HG02884 (cell line): ENCODE data around the gene KXD1.
"Not testable (repeated sequence)": the region's sequence is repeated elsewhere in the genome, so short reads cannot be mapped to it uniquely, and the experiment has no call there.

Experiments
- ATAC-seq: cut with Tn5 transposase; IDR thresholded peaks from one replicate; pipeline ENCODE4 v1.9.1; 2021; ENCODE audit warnings: mild to moderate bottlenecking, moderate library complexity; ENCODE audit not compliant: unreplicated experiment

Gene KXD1

DNA sequence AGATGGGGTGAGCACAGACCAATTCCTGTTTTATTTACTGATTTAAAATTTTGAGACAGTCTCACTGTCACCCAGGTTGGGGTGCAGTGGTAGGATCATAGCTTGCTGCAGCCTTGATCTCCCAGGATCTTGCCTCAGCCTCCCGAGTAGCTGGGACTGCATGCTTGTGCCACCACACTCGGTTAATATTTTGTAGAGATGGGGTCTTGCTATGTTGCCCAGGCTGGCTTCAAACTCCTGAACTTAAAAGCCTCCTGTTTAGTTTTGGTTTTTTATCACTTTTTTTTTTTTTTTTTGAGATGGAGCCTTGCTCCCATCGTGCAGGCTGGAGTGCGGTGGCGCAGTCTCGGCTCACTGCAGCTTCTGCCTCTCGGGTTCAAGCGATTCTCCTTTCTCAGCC, 18.7 kb downstream of the KXD1 start:
- ATAC-seq, result no peak

DNA sequence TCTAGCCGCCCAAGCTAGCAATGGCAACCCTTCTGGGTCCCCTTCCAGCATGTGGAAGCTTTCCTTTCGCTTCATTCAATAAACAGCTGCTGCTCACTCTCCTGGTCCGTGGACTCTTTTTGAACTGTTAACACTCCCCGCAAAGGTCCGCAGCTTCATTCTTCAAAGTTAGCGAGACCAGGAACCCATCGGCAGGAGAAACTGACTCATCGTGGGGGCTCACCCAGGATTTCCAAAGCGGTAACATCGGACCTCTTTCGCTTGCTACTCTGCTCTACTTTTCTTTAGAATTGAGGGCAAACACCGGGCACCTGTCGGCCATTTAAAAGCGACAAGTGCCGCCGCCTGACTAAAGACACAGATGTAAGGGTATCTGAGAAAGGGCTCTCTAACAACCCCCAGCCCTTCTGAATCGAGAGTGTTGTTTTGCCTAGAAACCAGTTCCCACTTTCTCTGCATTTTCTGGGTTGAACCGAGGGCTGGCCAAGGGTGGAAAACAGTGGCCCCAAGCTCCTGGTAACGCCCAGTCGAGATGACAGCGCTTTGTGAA, 19.8 kb downstream of the KXD1 start:
- ATAC-seq, result no peak

DNA sequence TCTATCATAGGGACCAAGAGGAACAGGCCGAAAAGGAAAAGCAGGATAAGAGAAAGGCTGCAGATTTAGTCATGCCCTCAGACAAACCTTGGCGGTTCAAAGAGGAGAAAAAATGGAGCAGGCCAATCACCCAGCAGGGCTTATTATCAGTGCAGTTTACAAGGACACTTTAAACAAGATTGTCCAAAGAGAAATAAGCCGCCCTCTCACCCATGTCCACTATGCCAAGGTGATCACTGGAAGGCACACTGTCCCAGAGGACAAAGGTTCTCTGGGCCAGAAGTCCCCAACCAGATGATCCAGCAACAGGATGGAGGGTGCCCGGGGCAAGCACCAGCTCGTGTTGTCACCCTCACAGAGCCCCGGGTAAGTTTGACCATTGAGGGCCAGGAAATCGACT, 22.6 kb downstream of the KXD1 start:
- ATAC-seq, result no peak

DNA sequence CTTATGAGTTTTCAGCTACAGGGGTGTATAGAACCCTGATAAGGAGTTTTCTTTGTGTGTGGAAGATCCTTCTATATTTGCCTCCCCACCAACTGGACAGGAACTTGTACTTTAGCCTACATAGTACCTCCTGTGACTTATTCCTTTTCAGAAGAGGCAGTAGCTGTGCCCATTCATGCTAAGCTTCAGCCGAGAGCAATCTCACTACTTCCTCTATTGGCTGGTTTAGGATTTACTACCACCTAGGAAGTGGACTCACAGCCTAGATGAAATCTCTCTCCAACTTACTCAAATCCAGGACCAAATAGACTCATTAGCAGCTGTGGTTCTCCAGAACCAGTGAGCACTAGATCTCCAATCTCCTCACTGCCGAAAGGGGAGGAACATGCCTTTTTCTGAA, 28.6 kb downstream of the KXD1 start:
- ATAC-seq, result no peak

DNA sequence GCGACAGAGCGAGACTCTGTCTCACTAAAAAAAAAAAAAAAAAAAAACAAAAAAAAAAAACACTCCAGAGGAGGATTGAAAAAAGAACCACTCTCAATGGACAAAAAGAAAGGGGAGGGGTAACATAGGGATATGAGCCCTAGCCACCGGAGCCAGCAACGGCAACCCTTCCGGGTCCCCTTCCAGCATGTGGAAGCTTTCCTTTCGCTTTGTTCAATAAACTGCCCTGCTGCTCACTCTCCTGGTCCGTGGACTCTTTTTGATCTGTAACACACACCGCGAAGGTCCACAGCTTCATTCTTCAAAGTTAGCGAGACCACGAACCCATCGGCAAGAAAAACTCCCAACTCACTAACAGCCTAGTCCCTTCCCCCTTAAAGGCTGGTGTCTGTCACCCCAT, 29.9 kb downstream of the KXD1 start:
- ATAC-seq, result no peak

DNA sequence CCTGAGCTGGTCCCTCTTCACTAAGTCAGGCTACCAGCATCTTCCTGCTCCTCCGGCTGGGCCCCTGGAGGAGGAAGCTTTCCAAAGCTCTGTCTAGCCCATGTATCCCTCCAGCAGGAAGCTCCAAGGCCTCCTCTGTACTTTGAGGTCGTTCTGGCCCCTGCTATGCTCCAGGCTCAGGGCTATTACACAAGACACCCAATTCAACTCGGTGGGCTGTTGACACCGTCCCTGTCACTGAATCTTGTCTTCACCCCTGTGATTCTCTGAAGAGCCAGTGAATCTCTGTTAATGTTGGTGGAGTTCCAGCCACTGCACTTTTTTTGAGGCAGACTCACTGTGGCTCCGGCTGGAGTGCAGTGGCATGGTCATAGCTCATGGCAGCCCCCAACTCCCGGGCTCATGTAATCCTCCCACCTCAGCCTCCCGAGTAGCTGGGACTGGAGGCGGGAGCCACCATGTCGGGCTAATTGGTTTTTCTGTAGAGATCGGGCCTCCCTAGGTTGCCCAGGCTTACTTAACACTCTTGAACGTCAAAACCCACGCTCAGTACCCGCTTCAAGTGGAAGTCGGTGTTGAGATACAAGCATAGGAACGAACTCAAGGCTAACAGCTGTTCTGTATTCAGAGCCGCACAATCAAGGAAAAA, 30.4 kb downstream of the KXD1 start:
- ATAC-seq, result no peak

DNA sequence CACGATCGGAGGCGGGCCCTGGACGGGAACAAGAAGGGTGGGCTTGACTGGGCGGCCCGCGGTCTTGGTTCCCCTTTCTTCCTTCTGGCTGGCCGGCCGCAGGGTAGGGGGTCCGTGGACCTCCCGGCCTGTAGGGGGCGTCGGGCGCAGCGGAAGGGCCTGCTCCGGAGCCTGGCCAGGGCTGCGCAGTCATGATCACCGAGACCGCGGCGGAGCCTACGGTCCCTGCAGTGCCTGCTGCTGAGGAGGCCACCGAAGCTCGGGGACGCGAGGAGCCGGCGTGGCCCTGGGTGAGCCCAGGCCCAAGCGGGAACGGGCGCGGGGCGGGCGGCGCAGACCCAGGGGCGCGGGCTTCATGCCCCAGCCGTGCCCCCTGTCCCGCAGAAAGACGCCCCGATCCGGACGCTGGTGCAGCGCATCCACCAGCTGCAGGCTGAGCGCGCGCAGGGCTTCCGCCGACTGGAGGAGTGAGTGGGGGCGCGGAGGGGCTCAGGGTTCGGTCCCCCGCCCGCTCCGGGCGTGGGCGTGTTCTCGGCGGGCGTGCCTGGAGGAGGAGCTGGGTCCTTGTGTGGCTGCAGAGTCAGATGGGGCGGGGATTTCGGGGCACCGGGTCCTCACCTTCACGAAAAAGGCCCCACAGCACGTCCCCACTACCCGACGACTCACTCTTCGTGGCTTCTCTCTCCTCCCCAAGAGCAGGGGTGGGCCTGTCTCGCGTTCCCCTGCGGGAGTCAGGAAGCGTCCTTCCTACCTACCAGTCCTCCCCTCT, 31.1 kb downstream of the KXD1 start, which contains the start of gene REX1BD:
Gene REX1BD (plus strand): TSS at position 188 of the 769 bp plus-strand sequence. CDS start 4 bp downstream, at position 192.
- peak; percentile 69 for ATAC-seq

DNA sequence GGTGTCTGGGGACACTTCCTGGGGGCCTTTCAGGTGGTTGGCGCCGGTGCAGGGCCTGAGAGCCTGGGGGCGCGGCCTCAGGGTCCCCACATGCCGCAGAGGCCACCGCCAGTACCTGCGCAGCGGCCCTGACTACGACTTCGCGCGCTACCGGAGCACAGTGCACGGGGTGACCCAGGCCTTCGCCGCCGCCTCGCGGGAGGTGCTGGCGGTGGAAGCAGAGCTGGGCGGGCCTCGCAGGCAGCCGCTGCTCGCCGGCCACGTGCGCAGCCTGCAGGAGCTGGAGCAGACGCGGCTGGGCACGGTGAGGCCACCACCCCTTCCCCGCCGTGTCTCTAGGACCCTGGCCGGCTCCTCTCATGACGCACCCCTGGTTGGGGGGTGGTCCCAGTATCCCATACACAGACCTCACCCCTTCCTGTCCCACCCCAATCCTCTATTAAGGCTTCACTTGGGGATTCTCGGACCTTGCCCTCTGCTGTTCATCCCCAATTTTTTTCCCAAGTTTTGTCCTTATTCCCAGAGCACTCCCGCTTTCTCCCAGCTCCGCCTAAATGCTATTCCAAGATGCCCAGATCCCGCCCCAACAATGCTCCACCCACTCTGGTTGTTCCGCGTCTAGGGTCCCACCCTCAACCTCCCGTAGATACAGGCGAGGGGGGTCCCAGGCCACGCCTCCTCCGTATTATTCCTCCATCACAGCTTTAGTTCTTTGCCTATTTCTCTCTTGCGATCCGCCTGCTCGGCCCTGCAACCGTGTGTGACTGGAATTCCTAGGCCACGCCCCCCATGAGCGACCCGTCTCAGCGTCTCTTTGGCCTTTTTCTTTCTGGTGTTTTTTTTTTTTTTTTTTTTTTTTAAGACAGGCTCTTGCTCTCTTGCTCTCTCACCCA, 32.0 kb downstream of the KXD1 start:
- ATAC-seq, result peak; percentile 24

DNA sequence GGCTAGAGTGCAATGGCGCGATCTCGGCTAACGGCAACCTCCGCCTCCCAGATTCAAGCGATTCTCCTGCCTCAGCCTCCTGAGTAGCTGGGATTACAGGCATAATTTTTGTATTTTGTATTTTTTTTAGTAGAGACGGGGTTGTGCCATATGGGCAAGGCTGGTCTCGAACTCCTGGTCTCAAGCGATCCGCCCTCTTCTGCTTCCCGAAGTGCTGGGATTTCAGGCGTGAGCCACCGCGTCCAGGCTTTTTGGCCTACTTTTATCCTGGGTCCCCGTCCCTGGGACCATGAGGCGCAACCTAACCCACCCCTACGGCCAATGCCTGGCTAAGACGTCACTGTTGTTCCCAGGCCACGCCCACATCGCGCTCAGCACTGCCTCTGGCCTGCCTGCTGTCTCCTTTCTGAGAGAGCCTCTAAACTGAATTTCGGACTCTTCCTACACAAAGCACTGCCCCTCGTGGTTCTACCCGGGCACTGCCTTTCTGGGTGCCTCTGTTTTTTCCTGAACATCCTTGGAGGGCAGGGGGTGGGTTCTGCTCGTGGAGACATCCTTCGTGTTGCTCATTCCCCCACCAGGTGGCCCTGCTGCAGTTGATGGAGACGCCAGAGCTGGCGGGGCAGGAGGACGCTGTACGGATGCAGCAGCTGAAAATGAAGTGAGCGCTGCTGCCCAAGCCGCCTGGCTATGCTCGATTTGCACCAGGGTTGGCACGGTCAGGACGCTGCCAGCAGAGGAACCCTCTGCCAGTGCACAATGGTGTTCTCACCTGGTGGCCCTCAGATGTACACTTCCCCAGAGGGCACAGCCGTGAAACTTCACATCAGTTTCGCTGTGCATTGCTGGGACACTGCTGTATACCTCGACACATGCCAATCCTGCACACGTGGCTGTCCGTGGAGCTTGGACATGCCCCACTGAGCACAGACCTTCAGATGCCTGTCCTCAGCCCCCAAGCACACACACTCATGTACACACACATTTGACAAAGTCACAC, 32.9 kb downstream of the KXD1 start:
- no peak for ATAC-seq

DNA sequence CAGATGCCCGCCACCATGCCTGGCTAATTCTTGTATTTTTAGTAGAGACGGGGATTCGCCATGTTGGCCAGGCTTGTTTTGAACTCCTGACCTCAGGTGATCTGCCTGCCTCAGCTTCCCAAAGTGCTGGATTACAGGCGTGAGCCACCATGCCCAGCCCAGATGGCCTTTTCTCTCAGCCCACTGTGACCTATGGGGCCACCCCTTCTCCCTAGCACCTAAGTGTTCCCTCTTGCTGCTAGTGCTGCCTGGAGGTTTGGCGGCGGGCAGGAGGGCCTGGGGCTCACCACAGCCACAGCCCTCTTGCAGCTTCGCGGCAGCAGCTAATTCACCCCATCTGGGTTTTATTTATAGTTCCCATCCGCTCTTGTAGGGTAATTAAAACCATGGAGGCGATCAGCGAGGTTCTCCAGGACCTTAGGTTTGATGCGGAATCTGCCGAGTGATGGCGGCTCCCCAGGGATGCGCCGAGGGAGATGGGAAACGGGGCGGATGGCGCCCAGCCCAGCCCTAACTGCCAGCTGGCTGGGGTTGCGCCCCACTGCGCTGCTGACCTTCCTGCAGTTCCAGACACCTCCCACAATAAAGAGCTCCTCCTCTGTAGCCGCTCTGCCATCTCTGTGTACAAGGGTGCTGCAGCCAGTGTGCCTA, 34.2 kb downstream of the KXD1 start:
- no peak for ATAC-seq

DNA sequence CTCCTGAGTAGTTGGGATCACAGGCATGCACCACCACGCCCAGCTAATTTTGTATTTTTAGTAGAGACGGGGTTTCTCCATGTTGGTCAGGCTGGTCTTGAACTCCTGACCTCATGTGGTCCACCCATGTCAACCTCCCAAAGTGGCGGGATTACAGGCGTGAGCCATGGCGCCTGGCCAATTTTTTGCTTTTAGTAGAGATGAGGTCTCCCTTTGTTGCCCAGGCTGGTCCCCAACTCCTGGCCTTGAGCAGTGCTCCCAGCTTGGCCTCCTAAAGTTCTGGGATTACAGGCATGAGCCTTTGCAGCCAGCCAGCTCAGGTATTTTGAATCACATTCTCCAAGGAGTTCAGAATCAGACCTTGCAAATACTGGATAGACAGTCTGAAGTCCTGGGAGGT, 35.1 kb downstream of the KXD1 start:
- ATAC-seq, result not testable (repeated sequence)

DNA sequence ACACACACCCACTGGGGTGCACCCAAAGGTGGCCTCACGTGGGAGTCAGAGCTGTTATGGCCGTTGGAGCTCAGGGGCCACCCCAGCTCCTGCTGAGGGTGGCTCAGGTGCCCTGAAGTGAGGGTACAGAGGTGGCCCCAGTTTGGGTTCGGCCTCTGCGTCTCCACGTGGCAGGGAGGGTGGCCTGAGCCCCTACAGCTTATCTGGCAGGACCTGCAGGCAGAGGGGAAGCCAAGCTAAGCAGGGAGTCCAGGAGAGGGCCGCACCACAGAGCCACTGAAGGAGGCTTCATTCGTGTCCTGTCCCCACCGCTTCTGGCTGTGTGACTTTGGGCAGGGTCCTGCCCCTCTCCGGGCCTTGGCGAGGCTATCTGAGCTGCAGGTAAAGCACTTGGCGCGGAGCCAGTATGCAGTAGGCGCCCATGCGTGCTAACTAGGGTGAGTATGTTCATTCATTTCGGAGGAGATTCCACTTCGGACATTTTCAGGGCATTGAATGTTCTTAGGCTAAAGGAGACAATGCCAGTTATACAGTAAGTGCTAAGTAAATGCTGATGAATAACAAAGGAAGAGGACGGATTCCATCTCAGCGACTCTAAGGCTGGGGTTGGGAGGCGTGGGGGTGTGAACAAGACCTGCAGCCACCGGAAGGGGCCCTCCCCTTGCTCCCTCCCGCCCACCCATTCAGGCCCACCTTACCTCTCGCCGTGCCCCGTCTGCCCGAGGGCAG, 35.9 kb downstream of the KXD1 start:
- ATAC-seq, result no peak

DNA sequence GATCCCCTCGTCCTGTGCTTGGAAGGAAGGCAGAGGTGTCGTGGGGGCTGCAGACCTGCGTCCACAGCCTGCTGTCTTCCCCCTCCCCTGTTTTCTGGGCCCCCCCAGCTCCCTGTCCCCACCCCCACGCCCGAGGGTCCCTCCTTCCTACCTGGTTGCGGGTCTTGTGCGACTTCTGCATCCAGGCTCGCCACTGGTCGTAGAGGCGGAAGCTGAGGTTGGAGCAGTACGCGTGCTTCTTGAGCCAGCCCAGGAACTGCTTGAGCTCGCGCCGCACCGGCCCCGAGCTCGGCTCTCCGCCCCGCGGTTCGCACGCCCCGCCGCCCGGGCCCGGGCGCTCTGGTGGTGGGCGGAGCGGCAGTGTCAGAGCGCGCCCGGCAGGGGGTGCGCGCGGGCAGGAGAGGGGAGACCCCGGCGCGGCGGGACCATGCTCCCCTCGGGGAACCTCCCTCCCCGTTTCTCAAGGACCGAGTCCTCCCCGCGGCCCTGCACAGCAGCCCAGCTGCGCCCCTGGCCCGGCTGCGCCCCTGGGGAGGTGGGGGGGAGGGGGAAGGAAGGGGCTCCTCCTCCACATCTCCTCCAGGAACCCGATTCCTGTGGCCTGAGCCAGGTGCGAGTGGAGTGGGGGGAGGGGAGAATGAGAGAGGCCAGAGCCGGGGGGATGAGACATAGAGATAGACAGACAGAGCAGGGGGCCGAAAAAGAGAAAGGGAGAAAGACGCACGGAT, 36.6 kb downstream of the KXD1 start:
- peak; percentile 48 for ATAC-seq

DNA sequence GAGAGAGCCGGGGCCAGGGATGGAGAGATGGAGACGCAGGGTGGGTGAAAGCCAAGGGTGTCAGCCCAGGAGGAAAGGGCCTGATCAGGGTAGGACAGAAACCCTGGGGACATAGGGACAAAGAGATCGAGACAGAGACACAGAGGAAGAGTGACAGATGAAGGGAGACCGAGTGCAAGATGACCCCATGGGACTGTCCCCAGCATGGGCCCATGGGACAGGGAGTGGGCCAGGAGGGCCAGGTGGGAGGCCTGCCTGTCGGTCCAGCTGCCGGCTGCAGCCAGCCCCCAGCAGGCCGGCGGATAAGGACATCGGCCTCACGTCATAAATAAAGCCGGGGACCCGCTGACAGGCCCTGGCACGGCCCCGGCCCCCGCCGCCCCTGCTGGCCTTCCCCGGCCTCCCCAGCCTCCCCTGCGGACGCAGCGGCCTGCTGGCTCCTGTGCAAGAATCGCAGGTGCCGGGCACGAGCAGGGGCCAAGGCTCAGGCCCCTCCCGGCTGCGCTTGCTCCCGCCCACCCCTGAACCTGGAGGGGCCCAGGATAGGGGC, 37.2 kb downstream of the KXD1 start:
- ATAC-seq, result no peak

DNA sequence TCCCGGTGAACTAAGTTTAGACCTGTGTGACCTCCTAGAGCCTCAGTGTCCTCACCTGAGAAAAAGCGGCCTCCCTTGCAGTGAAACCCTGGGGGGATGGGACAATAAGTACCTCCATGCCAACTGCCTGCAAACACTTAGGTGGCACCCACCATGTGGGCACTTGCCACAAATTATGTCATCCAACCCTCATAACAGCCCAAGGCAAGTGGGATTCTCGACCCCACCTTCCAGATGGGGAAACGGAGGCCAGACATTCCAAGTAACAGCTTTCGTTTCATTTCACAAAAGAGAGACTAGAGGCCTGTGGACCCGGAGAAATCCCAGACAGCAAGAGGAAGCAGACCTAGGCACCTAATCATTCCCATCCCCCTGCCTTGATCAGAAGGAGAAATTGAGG, 37.8 kb downstream of the KXD1 start:
- ATAC-seq, result no peak

DNA sequence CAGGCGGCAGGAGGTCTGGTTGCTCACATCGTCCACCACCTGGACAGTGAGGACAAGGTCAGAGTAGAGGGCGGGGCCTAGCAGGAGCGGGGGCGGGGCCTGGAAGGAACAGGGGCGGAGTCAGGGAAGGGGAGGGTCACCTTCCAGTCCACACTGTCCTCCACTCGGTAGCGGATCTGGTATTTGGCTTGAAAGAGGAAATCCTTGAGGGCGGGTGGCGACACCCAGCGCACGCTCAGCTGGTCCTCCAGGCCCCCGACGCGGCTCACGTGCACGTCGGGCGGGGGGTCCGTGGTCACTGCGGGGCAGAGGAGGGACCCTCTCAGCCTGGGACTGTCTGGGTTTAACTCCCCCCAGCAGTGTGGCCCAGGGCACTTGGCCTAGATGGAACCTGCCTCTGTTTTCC, 39.1 kb downstream of the KXD1 start:
- no peak for ATAC-seq

DNA sequence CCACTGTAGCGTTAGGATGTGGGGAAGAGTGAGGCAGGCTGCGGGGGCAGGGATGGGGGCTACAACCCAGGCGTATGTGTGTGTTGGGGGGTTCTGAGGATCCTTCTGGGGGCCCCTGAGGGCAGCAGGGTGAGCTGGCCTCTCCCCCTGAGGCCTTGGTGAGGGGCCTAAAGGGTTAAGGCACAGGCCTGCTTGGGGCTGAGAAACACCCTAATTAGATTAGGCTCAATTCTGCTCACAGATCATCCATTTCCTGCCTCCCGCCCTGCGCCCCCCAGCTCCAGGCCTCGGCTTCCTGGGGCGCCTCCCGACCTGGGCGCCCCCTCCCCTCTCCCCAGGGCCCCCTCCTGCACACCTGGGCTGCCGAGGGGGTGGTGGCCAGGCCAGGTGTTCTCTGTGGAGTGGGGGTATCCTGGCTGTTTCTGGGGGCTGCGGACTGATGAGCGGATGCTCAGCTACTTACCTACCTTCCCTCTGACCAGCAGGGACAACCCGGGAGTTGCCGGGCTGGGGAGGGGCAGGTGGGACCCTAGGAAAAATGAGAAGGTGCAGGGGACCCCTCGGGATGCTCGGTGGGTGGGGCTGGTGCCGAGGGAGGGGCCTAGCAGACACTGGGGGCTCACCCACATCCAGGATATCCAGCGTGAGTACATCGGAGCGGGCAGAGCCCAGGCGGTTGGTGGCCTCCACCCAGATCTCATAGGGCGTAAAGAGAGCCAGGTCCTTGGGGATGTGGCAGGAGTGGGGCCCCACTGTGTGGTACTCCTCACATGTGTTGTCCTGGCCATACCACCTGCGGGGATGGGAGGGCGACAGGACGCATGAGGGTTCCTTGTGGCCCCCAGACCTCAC, 40.4 kb downstream of the KXD1 start:
- ATAC-seq, result no peak
